Activated naive CD4-positive, alpha-beta T cell treated with anti-CD3 and anti-CD28 coated beads, Interleukin-2, amount 10 ng/mL, durations not matched to agents 7 days and 5 days (primary cell): ENCODE data around the gene IMMP2L.

Experiments
- CTCF ChIA-PET: fragments of 350-600 bp; sonication (Branson Sonifier 250); formaldehyde crosslinking; loops from one replicate; lab custom pipeline; 2021; ENCODE audit warnings: antibody characterized with exemption; lab: Charles Lee
- DNase-seq: peaks from one replicate; pipeline ENCODE4 v3.0.0-alpha.2; 2020
- H3K27ac Mint-ChIP-seq: one replicate; pipeline ENCODE4 v1.8.0; 2021; ENCODE audit warnings: mild to moderate bottlenecking, moderate library complexity, mixed read lengths
- H3K27me3 Mint-ChIP-seq: one replicate; pipeline ENCODE4 v1.8.0; 2021; ENCODE audit warnings: mild to moderate bottlenecking, mixed read lengths
- H3K36me3 Mint-ChIP-seq: one replicate; pipeline ENCODE4 v1.8.0; 2021; ENCODE audit warnings: mixed read lengths
- H3K4me1 Mint-ChIP-seq: one replicate; pipeline ENCODE4 v1.8.0; 2021; ENCODE audit warnings: mixed read lengths
- H3K4me3 Mint-ChIP-seq: one replicate; pipeline ENCODE4 v1.8.0; 2021; ENCODE audit warnings: mild to moderate bottlenecking, moderate library complexity, mixed read lengths
- H3K9me3 Mint-ChIP-seq: one replicate; pipeline ENCODE4 v1.8.0; 2021; ENCODE audit warnings: mixed read lengths

Gene IMMP2L

GRCh38 chr7:111390000-111390399, 172.3 kb downstream of the IMMP2L start:
- CTCF ChIA-PET: no interaction called here
- Mint-ChIP-seq H3K27me3 (no peaks in the 10 kb centered on the region), H3K9me3 (no peaks in the 10 kb centered on the region), H3K36me3 (no peaks in the 10 kb centered on the region), H3K4me1 (no peaks in the 10 kb centered on the region), H3K4me3 (no peak overlapping the region), H3K27ac (no peak overlapping the region)
- DNase-seq: no peak

GRCh38 chr7:111388912-111389311, 173.4 kb downstream of the IMMP2L start:
- H3K4me3 Mint-ChIP-seq: no peak overlapping the region
- CTCF ChIA-PET: no interaction called here
- no peaks in the 10 kb centered on the region for H3K4me1 Mint-ChIP-seq
- no peaks in the 10 kb centered on the region for H3K36me3 Mint-ChIP-seq
- H3K27ac Mint-ChIP-seq: no peak overlapping the region
- no peaks in the 10 kb centered on the region for H3K9me3 Mint-ChIP-seq
- no peaks in the 10 kb centered on the region for H3K27me3 Mint-ChIP-seq
- no peak for DNase-seq

- Mint-ChIP-seq H3K9me3 (no peaks in the 10 kb centered on the region), H3K4me1 (no peaks in the 10 kb centered on the region), H3K4me3 (no peak overlapping the region), H3K27ac (no peak overlapping the region), H3K27me3 (no peaks in the 10 kb centered on the region), H3K36me3 (no peaks in the 10 kb centered on the region)
- CTCF ChIA-PET: no interaction called here
- no peak for DNase-seq
Observed at GRCh38 chr7:111388016-111388415, 174.3 kb downstream of the IMMP2L start.

- no peaks in the 10 kb centered on the region for H3K27me3 Mint-ChIP-seq
- DNase-seq: no peak
- no peaks in the 10 kb centered on the region for H3K9me3 Mint-ChIP-seq
- H3K4me3 Mint-ChIP-seq: no peak overlapping the region
- H3K4me1 Mint-ChIP-seq: no peaks in the 10 kb centered on the region
- CTCF ChIA-PET: no interaction called here
- H3K27ac Mint-ChIP-seq: no peak overlapping the region
- H3K36me3 Mint-ChIP-seq: no peaks in the 10 kb centered on the region
Observed at GRCh38 chr7:111384065-111384891, 178.0 kb downstream of the IMMP2L start.

- Mint-ChIP-seq H3K4me3 (no peak overlapping the region), H3K4me1 (no peaks in the 10 kb centered on the region), H3K36me3 (no peaks in the 10 kb centered on the region), H3K9me3 (no peaks in the 10 kb centered on the region), H3K27ac (no peak overlapping the region), H3K27me3 (no peaks in the 10 kb centered on the region)
- CTCF ChIA-PET: no interaction called here
- DNase-seq: no peak
Observed at GRCh38 chr7:111383133-111383532, 179.2 kb downstream of the IMMP2L start.

GRCh38 chr7:111381590-111381989, 180.7 kb downstream of the IMMP2L start:
- CTCF ChIA-PET: no interaction called here
- no peaks in the 10 kb centered on the region for H3K36me3 Mint-ChIP-seq

GRCh38 chr7:111380945-111381344, 181.3 kb downstream of the IMMP2L start:
- Mint-ChIP-seq H3K9me3 (no peaks in the 10 kb centered on the region), H3K27me3 (no peaks in the 10 kb centered on the region), H3K27ac (no peak overlapping the region)

More at GRCh38 chr7:111381590-111381989, 180.7 kb downstream of the IMMP2L start:
- H3K27me3 Mint-ChIP-seq: no peaks in the 10 kb centered on the region
- no peak for DNase-seq
- H3K4me1 Mint-ChIP-seq: no peaks in the 10 kb centered on the region
- no peak overlapping the region for H3K27ac Mint-ChIP-seq
- no peak overlapping the region for H3K4me3 Mint-ChIP-seq
- no peaks in the 10 kb centered on the region for H3K9me3 Mint-ChIP-seq

GRCh38 chr7:111374027-111374426, 188.3 kb downstream of the IMMP2L start:
- Mint-ChIP-seq H3K27me3 (no peaks in the 10 kb centered on the region), H3K9me3 (no peaks in the 10 kb centered on the region), H3K36me3 (no peaks in the 10 kb centered on the region), H3K4me1 (no peaks in the 10 kb centered on the region), H3K4me3 (no peak overlapping the region), H3K27ac (no peak overlapping the region)
- DNase-seq: no peak
- CTCF ChIA-PET: no interaction called here

More at GRCh38 chr7:111380945-111381344, 181.3 kb downstream of the IMMP2L start:
- Mint-ChIP-seq H3K36me3 (no peaks in the 10 kb centered on the region), H3K4me1 (no peaks in the 10 kb centered on the region), H3K4me3 (no peak overlapping the region)
- CTCF ChIA-PET: no interaction called here
- no peak for DNase-seq

- CTCF ChIA-PET: no interaction called here
- no peak for DNase-seq
- H3K27me3 Mint-ChIP-seq: no peaks in the 10 kb centered on the region
- H3K4me1 Mint-ChIP-seq: no peaks in the 10 kb centered on the region
- no peaks in the 10 kb centered on the region for H3K9me3 Mint-ChIP-seq
- no peak overlapping the region for H3K27ac Mint-ChIP-seq
- H3K36me3 Mint-ChIP-seq: no peaks in the 10 kb centered on the region
- H3K4me3 Mint-ChIP-seq: no peak overlapping the region
Observed at GRCh38 chr7:111371437-111371836, 190.9 kb downstream of the IMMP2L start.

GRCh38 chr7:111370002-111370401, 192.3 kb downstream of the IMMP2L start:
- H3K9me3 Mint-ChIP-seq: no peaks in the 10 kb centered on the region
- H3K27ac Mint-ChIP-seq: no peak overlapping the region
- CTCF ChIA-PET: no interaction called here
- H3K27me3 Mint-ChIP-seq: no peaks in the 10 kb centered on the region
- H3K36me3 Mint-ChIP-seq: no peaks in the 10 kb centered on the region
- no peaks in the 10 kb centered on the region for H3K4me1 Mint-ChIP-seq
- no peak overlapping the region for H3K4me3 Mint-ChIP-seq
- no peak for DNase-seq

GRCh38 chr7:111368381-111369065, 193.8 kb downstream of the IMMP2L start:
- H3K27me3 Mint-ChIP-seq: no peaks in the 10 kb centered on the region
- no peaks in the 10 kb centered on the region for H3K9me3 Mint-ChIP-seq
- H3K27ac Mint-ChIP-seq: no peak overlapping the region
- no peaks in the 10 kb centered on the region for H3K36me3 Mint-ChIP-seq
- no peaks in the 10 kb centered on the region for H3K4me1 Mint-ChIP-seq
- CTCF ChIA-PET: no interaction called here
- no peak overlapping the region for H3K4me3 Mint-ChIP-seq
- DNase-seq: no peak

- H3K9me3 Mint-ChIP-seq: no peaks in the 10 kb centered on the region
- H3K27me3 Mint-ChIP-seq: no peaks in the 10 kb centered on the region
- CTCF ChIA-PET: no interaction called here
- no peaks in the 10 kb centered on the region for H3K4me1 Mint-ChIP-seq
- DNase-seq: no peak
- H3K27ac Mint-ChIP-seq: no peak overlapping the region
- no peaks in the 10 kb centered on the region for H3K36me3 Mint-ChIP-seq
- H3K4me3 Mint-ChIP-seq: no peak overlapping the region
Observed at GRCh38 chr7:111364413-111364812, 197.9 kb downstream of the IMMP2L start.

- Mint-ChIP-seq H3K4me3 (no peak overlapping the region), H3K9me3 (no peaks in the 10 kb centered on the region), H3K4me1 (no peaks in the 10 kb centered on the region), H3K27me3 (no peaks in the 10 kb centered on the region), H3K36me3 (no peaks in the 10 kb centered on the region), H3K27ac (no peak overlapping the region)
- no peak for DNase-seq
- CTCF ChIA-PET: no interaction called here
Observed at GRCh38 chr7:111363099-111363498, 199.2 kb downstream of the IMMP2L start.

GRCh38 chr7:111362506-111363054, 199.7 kb downstream of the IMMP2L start:
- H3K4me3 Mint-ChIP-seq: no peak overlapping the region
- H3K36me3 Mint-ChIP-seq: no peaks in the 10 kb centered on the region
- CTCF ChIA-PET: no interaction called here
- H3K27me3 Mint-ChIP-seq: no peaks in the 10 kb centered on the region
- H3K9me3 Mint-ChIP-seq: no peaks in the 10 kb centered on the region
- no peak overlapping the region for H3K27ac Mint-ChIP-seq
- H3K4me1 Mint-ChIP-seq: no peaks in the 10 kb centered on the region
- no peak for DNase-seq

- Mint-ChIP-seq H3K27ac (no peak overlapping the region), H3K27me3 (no peaks in the 10 kb centered on the region), H3K4me1 (no peaks in the 10 kb centered on the region), H3K9me3 (no peaks in the 10 kb centered on the region), H3K4me3 (no peak overlapping the region), H3K36me3 (no peaks in the 10 kb centered on the region)
- CTCF ChIA-PET: no interaction called here
- DNase-seq: no peak
Observed at GRCh38 chr7:111358915-111359314, 203.4 kb downstream of the IMMP2L start.
